ENCODE data around the gene TAOK3.

Gene TAOK3

GRCh38 chr12:118346895-118347294, 25.8 kb downstream of the TAOK3 start:
- ChIA-PET CTCF (interaction anchor here (0.5 kb wide), 1 partner anchor 9 kb away, joined by 3 read pairs; no protein-coding TSS in a partner anchor), POLR2A (ENCODE audit: low non-redundant PET) (no interaction called here)
- no peak overlapping the region for H3K27ac ChIP-seq
- no peak for TF ChIP-seq CTCF (conservative IDR thresholded peaks at IDR 0.05; ENCODE audit: low read depth)
- DNase-seq (ENCODE audit: low spot score), result no peak

- ChIA-PET CTCF (interaction anchor here (0.6 to 1.3 kb wide), 2 partner anchors 15 to 164 kb away, joined by 4 read pairs; no protein-coding TSS in a partner anchor), POLR2A (ENCODE audit: low non-redundant PET) (no interaction called here)
- no peak overlapping the region for H3K27ac ChIP-seq
- DNase-seq (ENCODE audit: low spot score), result no peak
- no peak for TF ChIP-seq CTCF (conservative IDR thresholded peaks at IDR 0.05; ENCODE audit: low read depth)
These were observed 27.4 kb downstream of the TAOK3 start for GRCh38 chr12:118345355-118345754.

GRCh38 chr12:118344829-118345228, 27.9 kb downstream of the TAOK3 start:
- CTCF ChIA-PET, result no interaction called here
- DNase-seq (ENCODE audit: low spot score), result no peak
- no peak for TF ChIP-seq CTCF (conservative IDR thresholded peaks at IDR 0.05; ENCODE audit: low read depth)
- POLR2A ChIA-PET (ENCODE audit: low non-redundant PET), result no interaction called here
- no peak overlapping the region for H3K27ac ChIP-seq

GRCh38 chr12:118342090-118342489, 30.6 kb downstream of the TAOK3 start:
- no peak for DNase-seq (ENCODE audit: low spot score)
- POLR2A ChIA-PET (ENCODE audit: low non-redundant PET), result no interaction called here
- CTCF ChIA-PET, result interaction anchor here (1.2 to 1.6 kb wide), 2 partner anchors 34 to 177 kb away, joined by 3 to 9 read pairs; partner anchors contain the start of gene SUDS3
- H3K27ac ChIP-seq, result no peak overlapping the region
- no peak for TF ChIP-seq CTCF (conservative IDR thresholded peaks at IDR 0.05; ENCODE audit: low read depth)

- no peak overlapping the region for H3K27ac ChIP-seq
- no peak for TF ChIP-seq CTCF (conservative IDR thresholded peaks at IDR 0.05; ENCODE audit: low read depth)
- CTCF ChIA-PET, result interaction anchor here (0.7 kb wide), 1 partner anchor 10 kb away, joined by 3 read pairs; no protein-coding TSS in a partner anchor
- DNase-seq (ENCODE audit: low spot score), result no peak
- POLR2A ChIA-PET (ENCODE audit: low non-redundant PET), result no interaction called here
These were observed 35.4 kb downstream of the TAOK3 start for GRCh38 chr12:118337194-118337838.

- no peak for TF ChIP-seq CTCF (conservative IDR thresholded peaks at IDR 0.05; ENCODE audit: low read depth)
- H3K27ac ChIP-seq, result no peak overlapping the region
- no peak for DNase-seq (ENCODE audit: low spot score)
- ChIA-PET POLR2A (ENCODE audit: low non-redundant PET) (no interaction called here), CTCF (interaction anchor here (0.6 kb wide), 1 partner anchor 1137 kb away, joined by 3 read pairs; no protein-coding TSS in a partner anchor)
These were observed 36.6 kb downstream of the TAOK3 start for GRCh38 chr12:118336123-118336522.
